ENCODE data around the gene GFM1. TPM values are rescaled to one million over a fixed set of nuclear protein-coding genes. Genes with fewer than 3 reads are reported as not detected.

The GFM1 gene
- total and polyA plus RNA-seq, 2 donors (not counting 3 experiments of a cell fraction or from before 2014, with no cell fraction given): 14.9 to 68.6 TPM

- no peaks in the 10 kb centered on the region for H4K20me1 ChIP-seq (replicated peaks; ENCODE audit: control insufficient read depth, extremely low read depth, insufficient read depth, low read length)
- no peaks in the 10 kb centered on the region for H3K9me1 ChIP-seq (replicated peaks; ENCODE audit: control insufficient read depth, extremely low read depth, insufficient read depth, low read length)
- peaks cover 16 to 41% of the 10 kb centered on the region in 2 experiments for H3K36me3 ChIP-seq (ENCODE audit: control insufficient read depth in 2 of 2, extremely low read depth in 1 of 2, insufficient read depth in 2 of 2, low read length in 2 of 2)
- H3K79me2 ChIP-seq (ENCODE audit: control insufficient read depth, insufficient read depth, low read length): peaks cover 12% of the 10 kb centered on the region
- H3K9ac ChIP-seq (replicated peaks; ENCODE audit: extremely low read depth, insufficient read depth, low read length): no peak overlapping the region
- FAIRE-seq (no peak), DNase-seq (ENCODE audit: low read depth, low spot score) (no peak)
- BruUV-seq (replicated peaks): no TSS peak
- no peaks in the 10 kb centered on the region for H3K27me3 ChIP-seq (ENCODE audit: control insufficient read depth in 2 of 2, insufficient read depth in 2 of 2, low read length in 2 of 2)
- intact Hi-C loops (cut with micrococcal nuclease) (loop anchor here (5.0 kb wide), 2 partner anchors 38 to 92 kb away; partner anchors contain the start of gene MLF1), dilution Hi-C loops (cut with MboI; ENCODE audit: extremely low pct_ligation_motif_present, low sequenced_read_pairs) (no loop called here)
- no peak for TF ChIP-seq EZH2 (IDR thresholded peaks at IDR 0.05; ENCODE audit: borderline replicate concordance, low read depth, low read length, severe bottlenecking)
- TF ChIP-seq POLR2A (IDR thresholded peaks at IDR 0.05; ENCODE audit: low read depth, low read length): no peak
- no peak for TF ChIP-seq FOS (IDR thresholded peaks at IDR 0.05; ENCODE audit: borderline replicate concordance, insufficient read depth, low read length)
- no peak for TF ChIP-seq JUN (IDR thresholded peaks at IDR 0.05; ENCODE audit: borderline replicate concordance, insufficient read depth, insufficient read length, low read depth)
- TF ChIP-seq GATA2 (IDR thresholded peaks at IDR 0.05; ENCODE audit: insufficient read depth, insufficient read length, low read depth, low read length): no peak
- no peak for TF ChIP-seq CTCF (IDR thresholded peaks at IDR 0.05; ENCODE audit: extremely low read depth in 1 of 2, insufficient read depth in 1 of 2, low read depth in 1 of 2, low read length in 2 of 2)
- TF ChIP-seq, protein P1, sequence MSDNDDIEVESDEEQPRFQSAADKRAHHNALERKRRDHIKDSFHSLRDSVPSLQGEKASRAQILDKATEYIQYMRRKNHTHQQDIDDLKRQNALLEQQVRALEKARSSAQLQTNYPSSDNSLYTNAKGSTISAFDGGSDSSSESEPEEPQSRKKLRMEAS (IDR thresholded peaks at IDR 0.05; ENCODE audit: insufficient read depth, insufficient read length): no peak
- no peak for TF ChIP-seq POLR2AphosphoS5 (IDR thresholded peaks at IDR 0.05; ENCODE audit: insufficient read depth, low read depth, low read length)
- no peak for TF ChIP-seq MYC (IDR thresholded peaks at IDR 0.05; ENCODE audit: low read depth, low read length)
- H2AFZ ChIP-seq (ENCODE audit: low read depth, low read length): no peak overlapping the region
- CTCF ChIA-PET: interaction anchor here (0.5 to 2.1 kb wide), 3 partner anchors 64 to 126 kb away, joined by 3 to 9 read pairs (median 4); no protein-coding TSS in a partner anchor
- H3K9me3 ChIP-seq (replicated peaks; ENCODE audit: control insufficient read depth, insufficient read depth, low read length): no peaks in the 10 kb centered on the region
- H3K27ac ChIP-seq (ENCODE audit: insufficient read depth, low read depth, low read length): no peak overlapping the region
- H3K4me3 ChIP-seq (replicated peaks in 1 of 3; ENCODE audit: insufficient read depth in 1 of 3, low read depth in 1 of 3, low read length in 3 of 3): no peak overlapping the region
- H3K4me2 ChIP-seq (ENCODE audit: insufficient read depth, low read length): no peak overlapping the region
- peaks cover 35% of the 10 kb centered on the region for H3K4me1 ChIP-seq (ENCODE audit: control insufficient read depth, extremely low read depth, insufficient read depth, low read length)
- POLR2A ChIA-PET: no interaction called here
Measured at GRCh38 chr3:158663832-158664231, 19.5 kb downstream of the GFM1 start.

All from endothelial cell of umbilical vein (primary cell).